ENCODE measurements around the gene CDR2. TPM values are rescaled to one million over a fixed set of nuclear protein-coding genes. Genes with fewer than 3 reads are reported as not detected.
"Not testable (repeated sequence)": the region's sequence is repeated elsewhere in the genome, so short reads cannot be mapped to it uniquely, and the experiment has no call there.

CDR2 gene
- total RNA-seq, 1 donor from 2014 or later: 19.8 TPM

DNA sequence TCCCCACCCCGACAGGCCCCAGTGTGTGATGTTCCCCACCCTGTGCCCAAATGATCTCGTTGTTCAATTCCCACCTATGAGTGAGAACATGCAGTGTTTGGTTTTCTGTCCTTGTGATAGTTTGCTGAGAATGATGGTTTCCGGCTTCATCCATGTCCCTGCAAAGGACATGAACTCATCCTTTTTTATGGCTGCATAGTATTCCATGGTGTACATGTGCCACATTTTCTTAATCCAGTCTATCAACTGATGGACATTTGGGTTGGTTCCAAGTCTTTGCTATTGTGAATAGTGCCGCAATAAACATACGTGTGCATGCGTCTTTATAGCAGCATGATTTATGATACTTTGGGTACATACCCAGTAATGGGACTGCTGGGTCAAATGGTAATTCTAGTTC is 23.4 kb downstream of the CDR2 start:
- DNase-seq: not testable (repeated sequence)

DNA sequence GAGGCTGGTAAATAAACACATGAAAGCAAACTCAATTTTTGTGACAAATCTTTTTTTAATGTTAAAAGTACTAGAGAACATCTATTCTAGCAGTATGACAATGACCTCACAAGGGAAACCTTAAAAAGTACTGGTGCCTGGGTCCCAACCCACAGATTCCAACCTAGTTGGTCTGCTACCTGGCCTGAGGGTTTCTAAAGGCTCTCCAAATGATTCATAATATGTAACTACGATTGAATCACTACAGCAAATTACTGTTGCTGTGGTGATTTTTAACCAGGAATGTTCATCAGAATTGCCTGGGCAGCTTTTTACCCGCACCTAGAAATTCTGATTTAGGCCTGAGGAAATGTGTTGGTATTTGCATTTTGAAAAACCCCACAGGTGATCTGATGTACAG is 26.1 kb downstream of the CDR2 start:
- DNase-seq: no peak

DNA sequence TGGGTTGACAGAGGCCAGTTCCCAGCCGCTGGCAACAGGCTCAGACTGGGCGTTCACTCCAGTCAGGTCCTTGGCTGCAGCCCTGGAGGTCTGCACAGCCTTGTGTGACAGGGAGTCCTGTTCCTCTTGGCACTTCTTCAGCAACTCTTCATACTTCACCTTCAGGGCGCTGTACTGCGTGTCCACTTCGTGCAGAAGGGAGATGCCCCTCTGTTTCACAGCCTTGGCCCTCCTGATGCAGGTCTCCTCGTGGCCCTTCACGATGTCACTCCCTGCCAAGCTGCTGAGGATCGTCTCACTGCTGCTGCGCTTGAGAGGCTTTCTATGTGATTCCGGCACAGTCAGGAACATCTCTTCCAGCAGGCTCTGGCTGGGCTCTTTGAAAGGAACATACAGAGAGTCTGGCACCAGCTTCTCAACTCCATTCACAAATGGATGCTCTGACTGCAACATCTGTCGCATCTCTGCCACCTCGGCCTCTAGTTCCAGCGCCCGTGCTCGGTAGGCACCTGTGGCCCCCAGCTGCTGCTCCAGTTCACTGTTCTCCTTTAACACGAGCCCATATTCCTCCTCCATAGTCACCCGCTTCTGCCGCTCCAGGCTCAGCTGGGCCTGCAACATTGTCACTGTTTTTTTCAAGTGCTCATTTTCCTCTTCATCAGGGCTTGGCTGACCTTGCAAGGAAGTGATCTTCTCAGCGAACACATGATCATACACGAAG is 27.2 kb downstream of the CDR2 start:
- DNase-seq: no peak

DNA sequence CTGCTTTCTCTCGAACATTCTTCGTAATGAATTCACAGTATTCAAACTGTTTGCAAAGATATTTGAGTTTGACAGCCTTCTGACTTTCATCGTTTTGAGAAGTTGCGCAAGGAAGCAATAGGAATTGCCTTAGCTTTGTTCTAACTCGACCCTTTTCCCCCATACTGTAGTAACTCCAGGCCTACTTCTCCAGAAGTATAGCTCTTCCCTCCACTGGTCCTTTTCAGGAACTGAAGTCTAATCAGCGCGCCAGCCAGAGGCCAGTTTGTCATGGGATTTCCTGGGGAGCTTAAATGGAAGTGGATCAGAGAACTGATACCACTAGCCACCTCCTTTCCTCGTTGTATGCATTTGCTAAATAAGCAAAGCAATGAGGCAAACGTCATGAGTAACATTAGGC is 27.9 kb downstream of the CDR2 start:
- no peak for DNase-seq

DNA sequence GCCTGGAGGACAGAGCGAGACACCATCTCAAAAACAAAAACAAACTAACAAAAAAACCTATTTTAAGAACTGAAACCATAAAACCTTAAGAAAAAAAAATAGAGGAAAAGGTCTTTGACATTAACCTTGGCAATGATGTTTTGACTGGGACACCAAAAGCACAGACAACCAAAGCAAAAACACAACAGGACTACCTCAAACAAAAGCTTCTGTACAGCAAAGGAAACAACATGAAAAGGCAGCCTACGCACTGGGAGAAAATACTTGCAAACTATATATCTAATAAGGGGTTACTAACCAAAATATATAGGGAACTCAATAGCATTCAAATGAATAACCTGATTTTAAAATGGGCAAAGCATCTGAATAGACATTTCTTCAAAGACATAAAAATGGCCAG is 32.3 kb downstream of the CDR2 start:
- DNase-seq: no peak

DNA sequence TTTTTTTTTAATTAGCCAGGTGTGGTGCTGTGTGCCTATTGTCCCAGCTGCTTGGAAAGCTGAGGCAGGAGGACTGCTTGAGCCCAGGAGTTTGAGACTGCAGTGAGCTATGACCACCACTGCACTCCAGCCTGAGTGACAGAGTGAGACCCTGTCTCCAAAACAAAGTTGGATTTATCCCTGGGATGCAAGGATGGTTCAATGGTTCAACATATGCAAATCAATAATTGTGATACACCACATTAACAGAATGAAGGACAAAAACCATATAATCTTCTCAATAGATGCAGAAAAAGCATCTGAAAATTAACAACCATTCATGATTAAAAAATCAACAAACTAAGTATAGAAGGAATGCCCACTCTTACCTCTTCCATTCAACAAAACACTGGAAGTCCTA is 33.5 kb downstream of the CDR2 start:
- DNase-seq: no peak

DNA sequence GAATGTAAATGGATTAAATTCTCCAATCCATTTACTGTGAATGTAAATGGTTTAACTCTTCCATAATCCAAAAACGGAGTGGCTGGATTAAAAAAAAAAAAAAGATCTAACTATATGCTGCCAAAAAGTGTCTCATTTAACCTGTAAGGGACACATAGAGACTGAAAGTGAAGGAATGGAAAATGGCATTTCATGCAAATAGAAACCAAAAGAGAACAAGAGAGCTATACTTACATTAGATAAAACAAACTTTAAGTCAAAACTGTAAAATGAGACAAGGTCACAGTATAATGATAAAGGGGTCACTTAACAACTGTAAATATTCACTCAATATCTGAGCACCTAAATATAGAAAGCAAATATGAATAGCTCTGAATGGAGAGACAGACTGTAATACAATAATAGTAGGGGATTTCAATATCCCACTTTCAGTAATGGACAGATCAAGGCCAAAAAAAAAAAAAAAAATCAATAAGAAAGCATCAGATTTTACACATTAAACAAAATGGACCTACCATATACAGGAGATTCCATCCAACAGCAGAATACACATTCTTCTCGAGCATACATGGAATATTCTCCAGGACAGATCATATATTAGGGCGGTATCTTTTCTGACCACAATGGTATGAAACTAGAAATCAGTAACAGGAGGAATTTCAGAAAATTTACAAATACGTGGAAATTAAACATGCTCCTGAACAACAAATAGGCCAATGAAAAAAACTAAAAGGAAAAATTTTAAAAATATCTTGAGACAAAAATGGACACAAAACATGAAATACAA is 36.4 kb downstream of the CDR2 start:
- DNase-seq: no peak

DNA sequence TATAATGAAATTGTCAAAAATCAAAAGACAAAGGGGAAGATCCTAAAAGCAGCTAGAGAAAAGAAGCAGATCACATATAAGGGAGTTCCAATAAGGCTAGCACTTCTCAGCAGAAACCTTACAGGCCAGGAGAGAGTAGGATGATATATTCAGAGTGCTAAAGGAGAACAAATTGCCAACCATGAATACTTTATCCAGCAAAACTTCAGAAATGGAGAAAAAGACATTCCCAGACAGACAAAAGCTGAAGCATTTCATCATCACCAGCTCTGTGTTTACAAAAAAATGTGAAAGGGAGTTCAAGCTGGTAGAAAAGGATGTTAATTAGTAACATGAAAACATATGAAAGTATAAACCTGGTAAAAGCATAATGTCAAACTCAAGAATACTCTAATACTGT is 37.4 kb downstream of the CDR2 start:
- no peak for DNase-seq

DNA sequence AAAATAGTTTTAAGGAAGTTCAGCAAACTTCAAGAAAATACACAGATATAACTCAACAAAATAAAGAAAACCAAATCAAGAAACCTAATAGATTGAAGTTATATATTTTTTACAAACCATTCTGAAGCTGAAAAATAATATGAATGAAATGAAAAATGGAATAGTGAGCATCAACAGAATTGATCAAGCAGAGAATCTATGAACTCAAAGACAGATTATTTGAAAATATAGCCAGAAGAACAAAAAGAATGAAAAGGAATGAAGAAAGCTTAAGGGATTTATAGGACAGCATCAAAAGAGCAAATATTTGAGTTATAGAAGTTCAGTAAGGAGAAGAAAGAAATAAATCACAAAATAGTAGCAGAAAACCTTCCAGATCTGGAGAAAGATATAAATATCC is 37.8 kb downstream of the CDR2 start:
- no peak for DNase-seq

DNA sequence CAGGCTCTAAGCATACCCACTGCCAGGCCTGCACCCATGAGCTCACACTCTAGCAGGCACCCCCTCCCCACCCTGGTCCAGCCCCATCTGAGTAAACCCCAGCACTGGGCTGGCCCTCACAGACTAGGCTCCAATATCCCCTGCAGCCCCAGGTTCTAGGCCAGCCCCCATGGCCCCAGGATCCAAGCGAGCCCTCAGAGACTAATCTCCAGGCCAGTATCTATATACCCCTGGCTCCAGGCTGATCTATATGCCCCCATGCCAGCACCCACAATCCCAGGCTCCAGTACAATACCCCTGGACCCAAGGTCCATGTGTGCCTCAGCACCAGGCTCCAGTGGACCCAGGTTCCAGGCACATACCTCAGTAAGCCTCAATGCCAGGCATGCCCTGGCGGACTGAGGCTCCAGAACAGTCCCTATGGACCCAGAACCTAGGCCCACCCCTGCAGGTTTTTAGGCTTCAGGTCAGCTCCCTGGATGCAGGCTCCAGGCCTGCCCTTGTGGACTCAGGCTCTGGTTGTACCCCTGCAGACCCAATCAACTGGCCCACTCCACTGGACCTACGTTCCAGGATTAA is 38.7 kb downstream of the CDR2 start:
- no peak for DNase-seq

DNA sequence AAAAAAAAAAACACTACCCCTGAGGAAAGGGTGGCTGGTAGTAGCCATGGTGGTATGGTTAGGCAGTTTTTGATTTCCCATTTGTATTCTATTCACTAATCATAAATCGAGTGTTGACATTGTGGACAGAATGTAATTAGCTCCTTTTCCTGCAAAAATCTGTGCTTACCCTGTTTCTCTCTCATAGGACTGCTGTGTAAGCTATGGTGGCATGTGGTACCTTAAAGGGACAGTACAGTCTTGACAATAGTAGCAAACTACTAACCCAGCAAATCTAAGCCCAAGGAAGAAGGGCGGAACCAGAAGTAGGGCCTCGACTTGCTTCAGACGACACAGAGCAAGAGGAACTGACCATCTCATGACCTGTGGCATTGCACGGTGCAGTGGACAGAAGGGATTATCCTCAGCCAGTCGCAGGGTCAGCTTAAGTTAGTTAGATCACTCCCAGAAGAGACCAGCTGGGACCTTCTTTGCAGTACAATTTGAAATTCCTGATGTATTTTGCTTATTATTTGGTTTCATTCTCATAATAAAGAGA is 40.9 kb downstream of the CDR2 start:
- no peak for DNase-seq

DNA sequence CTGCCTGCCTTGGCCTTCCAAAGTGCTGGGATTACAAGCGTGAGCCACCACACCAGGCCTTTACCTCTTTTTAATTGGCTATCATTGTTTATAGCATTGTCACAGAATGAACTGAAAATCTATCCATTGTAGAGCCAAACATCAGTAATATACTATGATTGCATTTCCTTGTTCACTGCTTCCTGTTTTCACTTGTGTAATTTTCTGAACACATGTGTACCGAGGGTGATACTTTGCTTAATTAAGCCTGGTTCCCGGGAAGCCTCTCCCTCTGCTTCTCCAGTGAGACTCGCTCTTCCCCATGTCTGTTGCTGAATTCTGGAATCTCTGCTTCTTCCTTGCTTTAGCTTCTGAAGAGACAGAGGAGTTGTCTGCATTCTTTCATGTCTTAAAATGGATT is 44.1 kb downstream of the CDR2 start:
- no peak for DNase-seq

DNA sequence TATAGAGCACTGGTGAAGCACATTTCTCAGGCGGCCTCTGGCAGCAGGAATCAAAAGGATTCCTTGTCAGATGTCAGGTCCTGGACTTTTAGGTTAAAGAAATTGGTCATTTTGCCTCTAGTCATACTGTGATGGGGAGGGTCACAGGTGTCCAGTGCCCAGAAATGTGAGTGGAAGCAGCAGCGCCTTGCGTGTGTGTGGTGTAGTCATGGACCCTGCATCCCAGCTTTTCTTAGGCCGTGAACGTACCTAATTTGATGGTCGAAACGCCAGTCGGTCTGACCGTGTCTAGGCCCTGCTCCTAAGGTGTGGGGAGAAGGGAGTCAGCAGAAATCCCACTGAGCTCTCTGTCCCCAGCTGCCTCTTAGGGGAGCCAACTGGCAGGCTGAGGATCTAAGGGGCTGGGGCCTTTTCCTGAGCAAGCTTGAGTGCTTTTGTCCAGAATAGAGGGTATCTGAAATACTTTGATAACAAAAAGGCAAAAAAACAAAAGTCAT is 45.2 kb downstream of the CDR2 start:
- no peak for DNase-seq

DNA sequence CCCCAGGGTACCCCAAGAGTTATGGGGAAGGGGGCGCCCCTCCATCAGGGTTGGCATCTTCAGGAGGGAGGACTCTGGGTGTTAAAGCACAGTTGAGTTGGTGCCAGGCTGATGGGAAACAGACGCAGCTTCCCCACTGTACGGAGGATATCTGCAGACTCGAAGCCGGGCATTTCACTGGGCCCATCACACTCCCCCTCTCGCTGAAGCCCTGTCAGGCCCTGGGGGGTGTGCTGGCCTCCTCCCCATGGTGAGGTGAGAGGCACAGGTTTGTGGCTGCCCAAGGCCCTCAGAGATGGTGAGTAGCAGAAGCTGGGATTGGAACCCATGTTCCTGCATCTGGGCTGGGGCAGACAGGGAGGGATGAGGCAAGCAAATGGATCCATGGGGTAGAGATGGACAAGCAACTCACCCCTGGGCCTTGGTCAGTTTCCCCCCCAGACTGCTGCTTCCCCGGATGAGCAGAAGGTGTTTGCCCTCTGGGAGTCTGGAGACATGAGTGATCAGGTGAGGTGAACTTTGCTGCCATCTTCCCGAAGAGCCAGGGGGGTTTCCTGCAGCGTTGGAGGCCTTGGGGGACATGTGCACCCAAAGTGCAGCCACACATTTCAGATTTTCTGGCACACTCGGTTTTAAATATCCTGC is 46.2 kb downstream of the CDR2 start:
- DNase-seq: no peak

DNA sequence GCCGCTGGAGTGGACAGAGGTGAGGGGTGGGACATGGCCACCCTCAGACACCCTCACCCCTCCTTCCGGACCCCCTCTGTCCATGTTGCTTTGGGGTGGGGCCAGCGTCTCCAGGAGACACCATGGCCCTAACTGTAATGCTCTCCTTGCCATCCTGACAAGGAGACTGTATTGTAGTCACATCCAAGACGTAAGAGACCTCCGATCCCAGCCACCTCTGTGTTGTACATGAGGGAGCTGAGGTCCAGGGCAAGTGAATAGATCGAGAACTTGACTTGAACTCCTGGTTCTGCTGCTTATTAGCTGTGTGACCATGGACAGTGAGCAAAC is 47.0 kb downstream of the CDR2 start:
- DNase-seq: no peak

DNA sequence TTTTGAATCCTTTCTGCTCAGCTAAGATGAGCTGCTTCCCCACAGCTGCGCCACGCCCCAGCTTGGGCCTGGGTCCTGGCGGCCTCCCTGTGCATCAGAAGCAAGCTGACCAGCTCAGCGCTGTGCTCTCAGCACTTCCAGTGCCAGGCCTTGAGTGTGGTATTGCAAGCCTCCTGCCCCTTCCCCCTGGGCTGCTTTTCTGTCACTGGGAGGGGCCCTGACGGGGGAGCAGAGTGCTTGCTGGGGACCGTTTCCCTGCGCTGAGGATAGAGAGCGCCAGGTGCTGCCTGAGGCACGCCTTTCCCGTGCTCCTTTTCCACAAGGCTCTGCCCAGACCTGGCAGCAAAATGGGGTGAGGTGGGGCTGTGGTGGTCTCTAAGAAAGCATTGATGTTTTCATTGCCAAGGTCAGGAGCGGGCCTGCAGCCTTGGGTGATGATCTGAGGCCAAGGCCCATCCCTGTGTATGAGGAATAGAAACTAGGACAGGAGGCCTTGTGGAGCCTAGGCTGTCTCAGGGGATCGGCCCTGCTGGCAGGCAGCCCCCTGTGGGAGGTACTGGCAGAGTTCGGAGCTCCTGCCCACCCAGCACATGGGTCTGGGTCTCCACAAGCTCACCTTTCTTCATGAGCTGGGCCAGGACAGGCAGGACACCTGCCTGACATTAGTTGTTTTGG is 47.5 kb downstream of the CDR2 start:
- DNase-seq: no peak

DNA sequence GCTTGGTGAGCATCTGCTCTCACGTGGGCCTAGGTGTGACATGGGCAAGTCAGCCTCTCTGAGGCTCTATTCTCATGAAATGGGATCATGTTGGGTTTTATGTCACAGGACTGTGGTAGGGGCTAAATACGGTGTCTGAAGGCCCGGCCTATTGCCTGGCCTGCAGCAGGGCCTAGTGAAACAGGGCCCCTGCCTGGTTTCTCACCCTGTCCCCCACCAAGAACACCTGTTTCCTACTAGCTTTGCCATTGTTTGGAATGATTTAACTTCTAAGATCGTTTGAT is 48.1 kb downstream of the CDR2 start:
- no peak for DNase-seq

DNA sequence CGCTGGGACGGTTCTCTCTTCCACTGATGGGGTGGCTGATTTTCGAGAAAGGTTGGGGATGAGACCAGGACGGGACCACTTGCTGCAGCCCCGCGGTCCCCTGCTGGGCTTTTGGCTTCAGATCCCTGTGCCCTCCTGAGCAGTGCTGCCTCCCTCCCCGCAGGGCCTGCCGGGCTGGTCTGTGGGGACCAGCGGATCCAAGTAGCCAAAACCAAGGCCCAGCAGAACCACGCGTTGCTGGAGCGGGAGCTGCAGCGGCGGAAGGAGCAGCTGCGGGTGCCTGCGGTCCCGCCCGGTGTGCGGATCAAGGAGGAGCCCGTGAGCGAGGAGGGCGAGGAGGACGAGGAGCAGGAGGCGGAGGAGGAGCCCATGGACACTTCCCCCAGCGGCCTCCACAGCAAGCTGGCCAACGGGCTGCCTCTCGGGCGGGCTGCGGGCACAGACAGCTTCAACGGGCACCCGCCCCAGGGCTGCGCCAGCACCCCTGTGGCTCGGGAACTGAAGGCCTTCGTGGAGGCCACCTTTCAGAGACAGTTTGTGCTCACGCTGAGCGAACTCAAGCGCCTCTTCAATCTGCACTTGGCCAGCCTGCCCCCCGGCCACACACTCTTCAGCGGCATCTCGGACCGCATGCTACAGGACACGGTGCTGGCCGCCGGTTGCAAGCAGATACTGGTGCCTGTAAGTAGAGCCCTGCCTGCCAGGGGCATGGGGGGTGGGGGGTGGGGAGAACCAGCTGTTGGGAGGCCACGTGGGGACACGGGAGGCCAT is 48.6 kb downstream of the CDR2 start:
- DNase-seq: no peak

DNA sequence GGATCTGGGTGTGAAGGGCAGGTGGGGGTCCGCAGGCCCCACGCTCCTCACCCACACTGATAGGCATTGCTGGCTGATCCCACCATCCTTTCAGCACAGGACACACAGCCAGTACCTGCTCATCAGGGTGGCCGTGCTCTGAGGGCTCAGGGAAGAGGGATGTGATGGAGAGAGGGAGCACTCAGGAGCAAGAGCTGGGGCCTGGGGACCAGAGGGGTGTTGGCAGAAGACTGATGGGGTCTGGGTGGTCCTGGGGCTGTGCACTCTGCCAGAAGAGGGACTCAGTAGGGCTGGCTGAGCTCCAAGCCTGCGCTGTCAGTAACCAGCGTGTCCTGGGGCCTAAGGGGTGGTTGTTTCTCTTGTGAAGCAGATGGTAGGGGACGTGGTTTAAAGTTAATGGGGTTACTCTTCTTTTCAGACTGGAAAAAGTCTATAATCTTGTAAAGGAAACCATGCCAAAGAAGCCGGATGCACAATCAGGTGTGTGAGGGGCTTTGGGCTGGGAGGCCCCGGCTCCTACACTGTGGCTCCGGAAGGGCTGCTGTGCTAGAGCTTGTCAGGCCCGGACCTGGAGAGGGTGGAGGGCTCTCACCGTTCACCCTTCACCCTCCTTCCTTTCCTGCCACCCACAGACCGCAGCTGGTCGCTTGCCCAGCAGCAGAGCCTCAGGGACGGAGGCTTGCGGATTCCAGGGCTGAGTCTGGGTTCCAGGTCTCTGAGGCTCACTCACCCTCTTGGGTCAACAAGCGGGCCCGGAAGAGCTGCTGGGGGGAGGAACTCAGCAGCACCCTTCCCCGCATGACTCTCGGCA is 49.4 kb downstream of the CDR2 start:
- DNase-seq: no peak

DNA sequence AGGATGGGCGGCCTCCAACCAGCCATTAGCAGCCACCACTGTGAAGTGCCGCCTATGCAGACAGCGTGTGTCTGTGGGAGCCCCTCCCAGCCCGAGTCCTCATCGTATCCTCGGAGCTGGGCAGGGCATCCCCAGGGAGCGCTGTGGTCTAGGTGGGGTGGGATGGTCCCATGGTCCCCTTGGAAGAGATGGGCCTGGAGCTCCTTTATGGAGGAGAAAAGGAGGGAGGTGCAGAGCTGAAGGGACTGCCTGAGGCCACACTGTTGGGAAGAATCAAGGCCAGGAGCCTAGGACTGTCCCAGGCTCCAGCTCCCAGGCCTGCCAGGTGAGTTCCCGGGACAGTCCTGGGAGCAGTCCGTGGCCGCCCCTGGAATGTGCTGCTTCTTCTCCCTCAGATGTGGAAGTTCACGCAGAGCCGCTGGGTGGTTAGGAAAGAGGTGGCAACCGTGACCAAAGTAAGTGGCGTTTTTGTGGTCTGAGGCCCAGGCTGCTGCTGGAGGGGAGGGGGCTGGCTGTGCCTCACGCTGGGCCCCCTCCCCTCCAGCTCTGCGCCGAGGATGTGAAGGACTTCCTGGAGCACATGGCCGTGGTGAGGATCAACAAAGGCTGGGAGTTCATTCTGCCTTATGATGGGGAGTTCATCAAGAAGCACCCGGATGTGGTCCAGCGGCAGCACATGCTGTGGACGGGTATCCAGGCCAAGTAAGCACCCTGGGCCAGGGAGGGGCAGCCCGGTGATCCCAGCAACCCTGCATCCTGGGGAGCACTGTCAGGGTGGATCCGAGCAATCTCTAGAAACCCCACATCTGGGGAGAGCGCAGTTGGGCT is 50.2 kb downstream of the CDR2 start:
- no peak for DNase-seq

Data from skin of body (tissue), 2 donors.